ENCODE results near the gene RAB3GAP2.

DNA sequence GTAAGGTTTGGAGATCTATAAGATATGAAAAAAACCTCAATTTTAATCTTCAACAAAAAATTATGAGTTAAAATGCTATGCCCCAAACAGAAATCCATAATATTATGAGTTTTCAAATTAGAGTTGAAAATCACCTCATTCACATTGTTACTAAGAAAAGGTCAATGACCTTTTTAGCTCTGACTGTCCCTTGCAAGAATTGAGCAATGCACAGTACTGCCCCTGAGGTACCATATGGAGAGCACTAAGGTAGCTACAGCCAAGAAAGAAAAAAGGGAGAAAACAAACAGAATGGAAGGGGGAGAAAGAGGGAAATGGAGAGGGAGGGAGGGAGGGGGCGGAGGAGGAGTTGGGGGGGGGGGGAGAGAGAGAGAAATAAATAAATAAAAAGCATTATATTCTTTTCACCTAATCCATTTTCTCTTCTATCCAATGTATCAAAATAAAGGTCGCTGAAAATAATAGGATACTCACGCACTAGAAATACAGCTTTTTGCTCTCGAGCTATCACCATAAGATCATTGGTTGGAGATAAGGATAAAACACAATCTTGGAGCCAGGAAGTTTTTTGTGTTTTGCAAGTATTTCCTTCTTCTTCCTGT lies 58.8 kb downstream of the RAB3GAP2 start:
- TF ChIP-seq ZNF232 (CRISPR knock-in tag; IDR thresholded peaks at IDR 0.05) (no peak), ATF2 (CRISPR knock-in tag; IDR thresholded peaks at IDR 0.05; ENCODE audit: borderline replicate concordance, low read depth) (no peak), ZBTB43 (CRISPR knock-in tag; IDR thresholded peaks at IDR 0.05) (no peak), NR1H2 (CRISPR knock-in tag; IDR thresholded peaks at IDR 0.05) (no peak), SP1 (CRISPR knock-in tag; conservative IDR thresholded peaks at IDR 0.05) (no peak), ARID4B (CRISPR knock-in tag; IDR thresholded peaks at IDR 0.05; ENCODE audit: borderline replicate concordance) (no peak), NFE2L1 (CRISPR knock-in tag; IDR thresholded peaks at IDR 0.05) (no peak), ZNF121 (CRISPR knock-in tag; IDR thresholded peaks at IDR 0.05) (no peak)
- TF ChIP-seq, protein P1, sequence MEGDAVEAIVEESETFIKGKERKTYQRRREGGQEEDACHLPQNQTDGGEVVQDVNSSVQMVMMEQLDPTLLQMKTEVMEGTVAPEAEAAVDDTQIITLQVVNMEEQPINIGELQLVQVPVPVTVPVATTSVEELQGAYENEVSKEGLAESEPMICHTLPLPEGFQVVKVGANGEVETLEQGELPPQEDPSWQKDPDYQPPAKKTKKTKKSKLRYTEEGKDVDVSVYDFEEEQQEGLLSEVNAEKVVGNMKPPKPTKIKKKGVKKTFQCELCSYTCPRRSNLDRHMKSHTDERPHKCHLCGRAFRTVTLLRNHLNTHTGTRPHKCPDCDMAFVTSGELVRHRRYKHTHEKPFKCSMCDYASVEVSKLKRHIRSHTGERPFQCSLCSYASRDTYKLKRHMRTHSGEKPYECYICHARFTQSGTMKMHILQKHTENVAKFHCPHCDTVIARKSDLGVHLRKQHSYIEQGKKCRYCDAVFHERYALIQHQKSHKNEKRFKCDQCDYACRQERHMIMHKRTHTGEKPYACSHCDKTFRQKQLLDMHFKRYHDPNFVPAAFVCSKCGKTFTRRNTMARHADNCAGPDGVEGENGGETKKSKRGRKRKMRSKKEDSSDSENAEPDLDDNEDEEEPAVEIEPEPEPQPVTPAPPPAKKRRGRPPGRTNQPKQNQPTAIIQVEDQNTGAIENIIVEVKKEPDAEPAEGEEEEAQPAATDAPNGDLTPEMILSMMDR (IDR thresholded peaks at IDR 0.05): no peak
- TF ChIP-seq, protein P2, sequence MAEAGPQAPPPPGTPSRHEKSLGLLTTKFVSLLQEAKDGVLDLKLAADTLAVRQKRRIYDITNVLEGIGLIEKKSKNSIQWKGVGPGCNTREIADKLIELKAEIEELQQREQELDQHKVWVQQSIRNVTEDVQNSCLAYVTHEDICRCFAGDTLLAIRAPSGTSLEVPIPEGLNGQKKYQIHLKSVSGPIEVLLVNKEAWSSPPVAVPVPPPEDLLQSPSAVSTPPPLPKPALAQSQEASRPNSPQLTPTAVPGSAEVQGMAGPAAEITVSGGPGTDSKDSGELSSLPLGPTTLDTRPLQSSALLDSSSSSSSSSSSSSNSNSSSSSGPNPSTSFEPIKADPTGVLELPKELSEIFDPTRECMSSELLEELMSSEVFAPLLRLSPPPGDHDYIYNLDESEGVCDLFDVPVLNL (CRISPR knock-in tag; IDR thresholded peaks at IDR 0.05; ENCODE audit: borderline replicate concordance, low read depth): no peak
